ENCODE results near the gene ASIC4. TPM values are rescaled to one million over a fixed set of nuclear protein-coding genes. Genes with fewer than 3 reads are reported as not detected.

The ASIC4 gene
- total and polyA plus RNA-seq, 2 of the 13 experiments (the other 11 are each of a cell fraction or from before 2014, with no cell fraction given), result 0.03 TPM; not detected in 1

GRCh38 chr2:219475278-219475677 lies 39.0 kb upstream of the ASIC4 start (continued):
- TF ChIP-seq GRHL1 (CRISPR knock-in tag; conservative IDR thresholded peaks at IDR 0.05), result no peak
- no peak for TF ChIP-seq ZNF329 (CRISPR knock-in tag; IDR thresholded peaks at IDR 0.05; ENCODE audit: low read depth)
- TF ChIP-seq NFIB (CRISPR knock-in tag; IDR thresholded peaks at IDR 0.05; ENCODE audit: borderline replicate concordance), result no peak
- no peak for TF ChIP-seq JARID2 (CRISPR knock-in tag; IDR thresholded peaks at IDR 0.05; ENCODE audit: insufficient replicate concordance)
- TF ChIP-seq SMC3 (IDR thresholded peaks at IDR 0.05; ENCODE audit: low read length), result no peak
- no peak for TF ChIP-seq ZNF747 (CRISPR knock-in tag; IDR thresholded peaks at IDR 0.05; ENCODE audit: borderline replicate concordance)
- no peak for TF ChIP-seq ZNF768 (CRISPR knock-in tag; IDR thresholded peaks at IDR 0.05)
- no peak for TF ChIP-seq RBM39 (IDR thresholded peaks at IDR 0.05; ENCODE audit: low read depth, low read length, poor library complexity, severe bottlenecking)
- no peak for TF ChIP-seq REST (IDR thresholded peaks at IDR 0.05; ENCODE audit: borderline replicate concordance in 1 of 2, low read depth in 1 of 2, low read length in 2 of 2)

All from HepG2 (cell line).